IPS DF 4.7 (cell line): Measurements from ENCODE around the gene PSG3.
"Not testable (repeated sequence)": the region's sequence is repeated elsewhere in the genome, so short reads cannot be mapped to it uniquely, and the experiment has no call there.

Experiments
- DNase-seq: peaks from one replicate; pipeline ENCODE4 v3.0.0-alpha.2; 2013; ENCODE audit warnings: low spot score; ENCODE audit errors: extremely low read depth

PSG3 gene

GRCh38 chr19:42740381-42740780 lies at the start of gene PSG3:
Gene PSG3, minus strand, starts transcription at chr19:42740481. Its CDS starts 97 bp downstream, at chr19:42740384.
- not testable (repeated sequence) for DNase-seq

GRCh38 chr19:42788766-42789165 lies 48.5 kb upstream of the PSG3 start:
- not testable (repeated sequence) for DNase-seq

GRCh38 chr19:42787766-42788165 lies 47.5 kb upstream of the PSG3 start:
- DNase-seq = not testable (repeated sequence)

GRCh38 chr19:42776750-42777612 lies 36.7 kb upstream of the PSG3 start:
- not testable (repeated sequence) for DNase-seq

- DNase-seq = not testable (repeated sequence)
Observed at GRCh38 chr19:42774510-42775158, 34.4 kb upstream of the PSG3 start.

GRCh38 chr19:42767319-42767718 lies 27.0 kb upstream of the PSG3 start:
- DNase-seq = not testable (repeated sequence)

- not testable (repeated sequence) for DNase-seq
Observed at GRCh38 chr19:42766871-42767270, 26.6 kb upstream of the PSG3 start.

GRCh38 chr19:42764836-42765235 lies 24.6 kb upstream of the PSG3 start:
- no peak for DNase-seq

GRCh38 chr19:42762789-42763188 lies 22.5 kb upstream of the PSG3 start:
- no peak for DNase-seq

GRCh38 chr19:42761924-42762295 lies 21.6 kb upstream of the PSG3 start:
- DNase-seq = not testable (repeated sequence)

- DNase-seq = not testable (repeated sequence)
Observed at GRCh38 chr19:42760954-42761923, 21.0 kb upstream of the PSG3 start.

GRCh38 chr19:42758667-42759066 lies 18.4 kb upstream of the PSG3 start:
- DNase-seq = not testable (repeated sequence)

- DNase-seq = not testable (repeated sequence)
Observed at GRCh38 chr19:42752246-42752645, 12.0 kb upstream of the PSG3 start.

GRCh38 chr19:42741726-42742607 lies 1.7 kb upstream of the PSG3 start:
- not testable (repeated sequence) for DNase-seq

GRCh38 chr19:42737581-42738011 lies 2.7 kb downstream of the PSG3 start:
- DNase-seq = not testable (repeated sequence)

GRCh38 chr19:42728341-42728740 lies 11.9 kb downstream of the PSG3 start:
- not testable (repeated sequence) for DNase-seq

GRCh38 chr19:42714000-42714399 lies 26.3 kb downstream of the PSG3 start:
- not testable (repeated sequence) for DNase-seq

GRCh38 chr19:42712753-42713152 lies 27.5 kb downstream of the PSG3 start:
- not testable (repeated sequence) for DNase-seq

- DNase-seq = not testable (repeated sequence)
Observed at GRCh38 chr19:42710986-42711385, 29.3 kb downstream of the PSG3 start.

- no peak for DNase-seq
Observed at GRCh38 chr19:42697884-42698283, 42.4 kb downstream of the PSG3 start.
